HUES6 (cell line): ENCODE data around the gene SYTL3.
"Not testable (repeated sequence)": the region's sequence is repeated elsewhere in the genome, so short reads cannot be mapped to it uniquely, and the experiment has no call there.

Experiments used
- H3K27ac ChIP-seq: 2 replicates; pipeline ENCODE4 v1.7.0; 2013; ENCODE audit warnings: low read depth, mild to moderate bottlenecking, low read length, inconsistent platforms
- H3K27me3 ChIP-seq: 2 replicates; pipeline ENCODE4 v1.6.1; 2013; ENCODE audit warnings: low read length; ENCODE audit not compliant: control insufficient read depth, insufficient read depth
- H3K36me3 ChIP-seq: 2 replicates; pipeline ENCODE4 v1.6.1; 2013; ENCODE audit warnings: low read length; ENCODE audit not compliant: control insufficient read depth, insufficient read depth
- H3K4me1 ChIP-seq: 2 replicates; pipeline ENCODE4 v1.6.1; 2013; ENCODE audit warnings: low read length; ENCODE audit not compliant: control insufficient read depth, insufficient read depth
- H3K4me3 ChIP-seq: 2 replicates; pipeline ENCODE4 v1.5.1; 2013; ENCODE audit warnings: low read depth, low read length
- H3K9ac ChIP-seq: one replicate; pipeline ENCODE4 v1.6.1; 2013; ENCODE audit warnings: mild to moderate bottlenecking, low read length
- H3K9me3 ChIP-seq: 2 replicates; pipeline ENCODE4 v1.6.1; 2013; ENCODE audit warnings: low read depth, low read length; ENCODE audit not compliant: control insufficient read depth, insufficient read depth

Gene SYTL3

GRCh38 chr6:158668707-158669103 is 18.9 kb downstream of the SYTL3 start:
- H3K9me3 ChIP-seq, result no peaks in the 10 kb centered on the region
- no peak overlapping the region for H3K9ac ChIP-seq
- H3K27me3 ChIP-seq, result peaks cover 15% of the 10 kb centered on the region; the same call in 1 of the 2 replicates
- H3K4me3 ChIP-seq, result no peak overlapping the region
- H3K36me3 ChIP-seq, result no peaks in the 10 kb centered on the region
- peaks cover 3% of the 10 kb centered on the region for H3K4me1 ChIP-seq
- no peak overlapping the region for H3K27ac ChIP-seq

DNA sequence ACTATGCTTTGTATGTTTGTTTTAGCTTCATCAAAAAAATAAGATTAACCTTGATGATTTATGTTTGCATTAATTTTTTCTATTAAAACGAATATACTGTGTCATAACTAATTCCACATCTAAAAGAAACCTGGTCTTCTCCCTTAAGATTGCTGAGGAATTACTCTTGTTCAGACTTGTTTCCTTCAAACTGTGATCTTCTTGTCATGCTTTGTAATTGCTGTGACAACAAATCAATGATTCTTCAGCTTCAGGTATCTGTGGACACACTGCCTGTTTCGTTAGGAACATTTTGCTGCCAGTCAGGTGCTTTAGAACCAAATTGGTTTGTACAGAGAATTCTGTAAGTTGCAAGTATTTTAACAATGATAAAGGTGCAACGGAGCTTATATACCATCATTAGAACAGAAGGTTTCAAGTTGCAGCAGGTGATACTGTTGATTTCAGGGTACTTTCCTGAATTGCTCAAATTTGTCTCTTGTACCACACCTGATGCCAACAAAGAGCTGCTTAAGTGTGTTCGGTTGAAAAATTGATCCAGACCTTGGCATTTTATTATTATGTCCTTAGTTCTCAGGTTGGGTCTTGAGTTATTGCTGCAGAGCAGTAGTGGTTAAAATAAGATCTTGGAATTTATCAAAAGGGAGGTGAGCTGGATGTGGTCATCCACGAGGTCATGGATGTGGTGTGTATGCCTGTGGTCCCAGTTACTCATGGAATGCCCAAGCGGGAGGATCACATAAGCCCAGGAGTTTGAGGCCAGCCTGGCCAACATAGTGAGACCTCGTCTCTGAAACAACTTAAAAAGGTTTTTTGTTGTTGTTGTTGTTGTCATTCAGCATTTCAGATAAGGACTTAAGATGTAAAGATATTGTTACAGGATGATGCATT is 19.5 kb downstream of the SYTL3 start:
- peaks cover 11% of the 10 kb centered on the region; the same call in 1 of the 2 replicates for H3K27me3 ChIP-seq
- H3K9me3 ChIP-seq, result no peaks in the 10 kb centered on the region
- no peak overlapping the region for H3K27ac ChIP-seq
- no peak overlapping the region for H3K4me3 ChIP-seq
- no peak overlapping the region for H3K9ac ChIP-seq
- no peaks in the 10 kb centered on the region for H3K4me1 ChIP-seq
- no peaks in the 10 kb centered on the region for H3K36me3 ChIP-seq

- not testable (repeated sequence) for H3K36me3 ChIP-seq, H3K9me3 ChIP-seq, H3K27ac ChIP-seq, H3K27me3 ChIP-seq, H3K4me1 ChIP-seq, H3K9ac ChIP-seq, H3K4me3 ChIP-seq
Measured at GRCh38 chr6:158672119-158672518, 22.3 kb downstream of the SYTL3 start.

DNA sequence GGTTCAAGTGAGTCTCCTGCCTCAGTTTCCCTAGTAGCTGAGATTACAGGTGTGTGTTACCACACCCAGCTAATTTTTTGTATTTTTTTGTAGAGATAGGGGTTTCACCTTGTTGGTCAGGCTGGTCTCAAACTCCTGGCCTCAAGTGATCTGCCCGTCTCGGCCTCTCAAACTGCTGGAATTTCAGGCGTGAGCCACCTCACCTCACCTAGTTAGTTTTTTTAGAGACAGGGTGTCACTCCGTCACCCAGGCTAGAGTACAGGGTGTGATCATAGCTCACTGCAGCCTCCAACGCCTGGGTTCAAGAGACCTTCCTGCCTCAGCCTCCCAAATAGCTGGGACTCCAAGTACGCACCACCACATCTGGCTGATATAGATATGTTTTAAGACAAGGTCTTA is 22.9 kb downstream of the SYTL3 start:
- no peak overlapping the region for H3K4me3 ChIP-seq
- no peaks in the 10 kb centered on the region for H3K9me3 ChIP-seq

DNA sequence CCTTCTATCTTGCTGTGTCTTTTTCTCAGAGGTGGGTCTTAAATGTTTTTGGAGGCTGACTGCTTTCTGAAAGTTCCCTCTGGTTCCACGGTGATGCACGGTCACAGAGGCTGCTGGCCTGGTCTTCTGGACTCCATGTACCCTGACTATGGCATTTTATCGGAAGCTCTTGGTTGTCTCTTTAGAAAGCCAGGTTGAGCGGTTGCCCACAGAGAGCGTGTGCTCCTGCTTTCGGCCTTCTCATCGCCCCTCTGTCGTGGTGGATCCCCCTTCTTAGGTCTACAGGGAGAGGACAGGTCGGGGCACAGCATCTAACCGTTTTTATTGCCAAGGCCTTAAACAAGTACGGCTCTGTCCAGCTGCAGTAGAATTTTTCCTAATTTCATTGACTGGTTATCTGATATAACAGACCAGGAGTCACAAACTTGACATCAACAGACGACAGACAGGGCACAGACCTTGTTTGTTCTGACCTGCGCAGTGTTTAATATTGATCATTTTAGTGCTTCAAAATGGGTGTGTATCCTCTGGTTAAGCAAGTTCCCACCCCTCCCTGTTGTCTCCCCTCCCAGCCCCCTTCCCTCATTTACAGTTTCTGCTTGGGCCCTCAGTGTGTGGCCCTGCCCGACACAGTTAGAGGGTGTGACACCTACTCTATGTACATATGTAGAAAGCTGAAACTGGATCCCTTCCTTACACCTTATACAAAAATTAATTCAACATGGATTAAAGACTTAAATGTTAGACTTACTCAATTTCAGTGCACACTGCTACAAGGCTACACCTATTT is 24.7 kb downstream of the SYTL3 start:
- Histone ChIP-seq H3K9me3 (no peaks in the 10 kb centered on the region), H3K27me3 (no peaks in the 10 kb centered on the region), H3K27ac (no peak overlapping the region), H3K9ac (no peak overlapping the region), H3K36me3 (no peaks in the 10 kb centered on the region), H3K4me3 (no peak overlapping the region), H3K4me1 (no peaks in the 10 kb centered on the region)

More for the DNA sequence above, 22.9 kb downstream of the SYTL3 start:
- H3K27me3 ChIP-seq, result no peaks in the 10 kb centered on the region
- H3K27ac ChIP-seq, result no peak overlapping the region
- no peaks in the 10 kb centered on the region for H3K36me3 ChIP-seq
- no peaks in the 10 kb centered on the region for H3K4me1 ChIP-seq
- no peak overlapping the region for H3K9ac ChIP-seq

GRCh38 chr6:158677094-158677493 is 27.2 kb downstream of the SYTL3 start:
- not testable (repeated sequence) for H3K36me3 ChIP-seq, H3K27me3 ChIP-seq, H3K27ac ChIP-seq, H3K9me3 ChIP-seq, H3K4me3 ChIP-seq, H3K4me1 ChIP-seq, H3K9ac ChIP-seq

DNA sequence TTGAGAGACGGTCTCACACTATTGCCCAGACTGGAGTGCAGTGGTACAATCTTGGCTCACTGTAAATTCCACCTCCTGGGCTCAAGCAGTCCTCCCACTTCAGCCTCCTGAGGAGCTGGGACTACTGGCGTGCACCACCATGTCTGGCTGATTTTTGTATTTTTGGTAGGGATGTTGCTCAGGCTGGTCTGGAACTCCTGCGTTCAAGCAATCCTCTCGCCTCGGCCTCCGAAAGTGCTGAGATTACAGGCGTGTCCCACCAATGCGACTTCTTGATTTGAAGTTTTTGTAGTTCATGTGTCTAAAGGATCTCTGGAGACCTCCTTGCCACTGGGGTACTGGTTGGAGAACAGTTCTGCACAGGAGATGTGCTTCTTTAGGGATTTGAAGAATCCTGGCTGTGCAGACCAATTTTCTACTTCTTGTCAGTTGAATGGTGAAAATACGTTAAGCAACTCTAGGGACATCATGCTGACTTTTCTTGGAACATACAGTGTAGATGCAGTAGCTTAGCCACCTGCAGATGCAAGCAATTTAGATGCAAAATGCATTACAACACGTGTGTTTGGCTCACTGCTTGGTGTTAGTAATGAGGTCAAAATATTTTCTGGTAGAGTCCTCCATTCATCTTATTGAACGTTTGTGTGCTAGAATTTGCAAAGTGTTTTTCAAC is 28.2 kb downstream of the SYTL3 start:
- no peaks in the 10 kb centered on the region for H3K4me1 ChIP-seq
- no peaks in the 10 kb centered on the region for H3K9me3 ChIP-seq
- no peak overlapping the region for H3K4me3 ChIP-seq
- no peak overlapping the region for H3K27ac ChIP-seq
- no peaks in the 10 kb centered on the region for H3K36me3 ChIP-seq
- no peak overlapping the region for H3K9ac ChIP-seq
- H3K27me3 ChIP-seq, result no peaks in the 10 kb centered on the region

DNA sequence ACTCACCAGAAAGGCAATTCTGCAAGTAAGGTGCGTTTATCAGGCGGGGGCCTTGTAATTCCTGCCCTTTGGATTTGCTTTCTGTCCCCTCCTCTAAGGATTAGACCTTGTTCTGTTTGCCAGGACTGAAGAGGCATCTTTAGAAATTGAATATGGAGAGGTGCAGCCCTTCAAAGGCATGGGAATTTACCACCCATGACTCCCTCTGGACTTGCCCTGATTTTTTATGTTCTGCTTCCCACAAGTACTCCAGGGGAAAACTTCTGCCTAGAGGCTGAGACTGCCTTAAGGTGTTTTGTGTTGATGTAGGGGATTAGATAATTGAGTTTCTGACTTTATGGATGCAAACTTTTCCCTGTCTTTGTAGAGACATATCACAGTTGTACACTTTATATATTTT is 30.2 kb downstream of the SYTL3 start:
- Histone ChIP-seq H3K4me1 (no peaks in the 10 kb centered on the region), H3K27ac (no peak overlapping the region), H3K9me3 (no peaks in the 10 kb centered on the region), H3K27me3 (no peaks in the 10 kb centered on the region), H3K36me3 (no peaks in the 10 kb centered on the region), H3K4me3 (no peak overlapping the region), H3K9ac (no peak overlapping the region)

- no peaks in the 10 kb centered on the region for H3K27me3 ChIP-seq
Measured at GRCh38 chr6:158680481-158680880, 30.6 kb downstream of the SYTL3 start.

GRCh38 chr6:158684311-158684710 is 34.5 kb downstream of the SYTL3 start:
- no peak overlapping the region for H3K9ac ChIP-seq
- no peaks in the 10 kb centered on the region for H3K27me3 ChIP-seq
- H3K9me3 ChIP-seq, result no peaks in the 10 kb centered on the region
- H3K27ac ChIP-seq, result no peak overlapping the region
- H3K36me3 ChIP-seq, result no peaks in the 10 kb centered on the region
- no peak overlapping the region for H3K4me3 ChIP-seq
- H3K4me1 ChIP-seq, result no peaks in the 10 kb centered on the region

More at GRCh38 chr6:158680481-158680880, 30.6 kb downstream of the SYTL3 start:
- no peak overlapping the region for H3K4me3 ChIP-seq
- no peaks in the 10 kb centered on the region for H3K9me3 ChIP-seq
- H3K36me3 ChIP-seq, result no peaks in the 10 kb centered on the region
- H3K9ac ChIP-seq, result no peak overlapping the region
- no peaks in the 10 kb centered on the region for H3K4me1 ChIP-seq
- H3K27ac ChIP-seq, result no peak overlapping the region
